Endothelial cell of umbilical vein (primary cell): ENCODE results near the gene DACT3. TPM values are rescaled to one million over a fixed set of nuclear protein-coding genes. Genes with fewer than 3 reads are reported as not detected.

Source experiments
- BruUV-seq: library from RNA; stranded (reverse); fragments of 400-500 nt; replicated peaks from 2 replicates; lab custom pipeline; 2021; lab: Mats Ljungman, UMichigan
- CTCF ChIA-PET: fragments of 300-600, 350-600 bp; sonication (Branson Sonifier 250); formaldehyde crosslinking; loops from one replicate; lab custom pipeline; 2021; ENCODE audit warnings: antibody characterized with exemption, inconsistent platforms; lab: Charles Lee
- POLR2A ChIA-PET: fragments of 300-600, 350-600 bp; sonication (Branson Sonifier 250); formaldehyde crosslinking; loops from one replicate; lab custom pipeline; 2021; ENCODE audit warnings: antibody characterized with exemption, inconsistent platforms; lab: Charles Lee
- DNase-seq: peaks from one replicate; pipeline ENCODE4 v3.0.0-alpha.2; 2011; ENCODE audit warnings: low read depth, low spot score
- FAIRE-seq: peaks from 2 replicates; lab custom pipeline; 2011; peaks lifted over from hg19 to GRCh38; lab: Jason Lieb, UNC
- H2AFZ ChIP-seq: 2 replicates; pipeline ENCODE4 v1.6.0; 2012; ENCODE audit warnings: low read depth, low read length, control low read depth, inconsistent platforms
- H3K27ac ChIP-seq: 2 replicates; pipeline ENCODE4 v1.5.1; 2011; ENCODE audit warnings: low read depth, mild to moderate bottlenecking, control low read depth, low read length, moderate library complexity; ENCODE audit not compliant: insufficient read depth
- H3K27me3 ChIP-seq, 2 experiments: 2 replicates each; pipeline versions ENCODE4 v1.6.0 to v1.6.1; 2011; ENCODE audit warnings: low read length in 2 of 2, mixed read lengths in 1 of 2; ENCODE audit not compliant: control insufficient read depth in 2 of 2, insufficient read depth in 2 of 2
- H3K36me3 ChIP-seq, 2 experiments: 2 replicates in 1 of 2; 3 replicates in 1 of 2; pipeline ENCODE4 v1.5.1; 2011; ENCODE audit warnings: low read length in 2 of 2, mild to moderate bottlenecking in 1 of 2, moderate library complexity in 1 of 2; ENCODE audit not compliant: control insufficient read depth in 2 of 2, insufficient read depth in 2 of 2; ENCODE audit errors: extremely low read depth in 1 of 2
- H3K4me1 ChIP-seq: 3 replicates; pipeline ENCODE4 v1.5.1; 2011; ENCODE audit warnings: mild to moderate bottlenecking, low read length; ENCODE audit not compliant: control insufficient read depth, insufficient read depth; ENCODE audit errors: extremely low read depth
- H3K4me2 ChIP-seq: 2 replicates; pipeline ENCODE4 v1.6.1; 2011; ENCODE audit warnings: low read length, control low read depth, mixed read lengths; ENCODE audit not compliant: insufficient read depth
- H3K4me3 ChIP-seq, 3 experiments: fragments of 200-600 bp in 1 of 3; sonication (generic), shearing (Covaris generic) in 1 of 3; replicated peaks in 1 of 3; 2 replicates each; pipeline ENCODE4 v1.5.1; 2011 to 2016; ENCODE audit warnings: control low read depth in 3 of 3, low read length in 3 of 3, mild to moderate bottlenecking in 2 of 3, inconsistent platforms in 1 of 3, low read depth in 1 of 3, moderate library complexity in 1 of 3; ENCODE audit not compliant: insufficient read depth in 1 of 3
- H3K79me2 ChIP-seq: 2 replicates; pipeline ENCODE4 v1.6.0; 2012; ENCODE audit warnings: low read length, inconsistent platforms; ENCODE audit not compliant: control insufficient read depth, insufficient read depth
- H3K9ac ChIP-seq: replicated peaks from 2 replicates; pipeline ENCODE3; 2011; ENCODE audit warnings: low read length, control low read depth; ENCODE audit not compliant: insufficient read depth; ENCODE audit errors: extremely low read depth
- H3K9me1 ChIP-seq: replicated peaks from 3 replicates; pipeline ENCODE4 v1.6.0; 2011; ENCODE audit warnings: mild to moderate bottlenecking, low read length; ENCODE audit not compliant: control insufficient read depth, insufficient read depth; ENCODE audit errors: extremely low read depth
- H3K9me3 ChIP-seq: replicated peaks from 2 replicates; pipeline ENCODE4 v1.5.1; 2012; ENCODE audit warnings: low read length, inconsistent platforms; ENCODE audit not compliant: control insufficient read depth, insufficient read depth
- H4K20me1 ChIP-seq: replicated peaks from 2 replicates; pipeline ENCODE3; 2011; ENCODE audit warnings: mild to moderate bottlenecking, low read length; ENCODE audit not compliant: control insufficient read depth, insufficient read depth; ENCODE audit errors: extremely low read depth
- CTCF ChIP-seq, 2 donors: IDR thresholded peaks; 1 replicate in 1 of 2; 2 replicates in 1 of 2; pipeline ENCODE4 v1.5.1; 2011; ENCODE audit warnings: low read length in 2 of 2, mild to moderate bottlenecking in 2 of 2, moderate library complexity in 2 of 2, control low read depth in 1 of 2, inconsistent platforms in 1 of 2, low read depth in 1 of 2; ENCODE audit not compliant: insufficient read depth in 1 of 2; ENCODE audit errors: extremely low read depth in 1 of 2
- EZH2 ChIP-seq: IDR thresholded peaks from 2 replicates; pipeline ENCODE4 v1.6.1; 2012; ENCODE audit warnings: borderline replicate concordance, low read depth, mild to moderate bottlenecking, moderate library complexity, low read length, inconsistent platforms; ENCODE audit not compliant: severe bottlenecking
- FOS ChIP-seq: IDR thresholded peaks from 2 replicates; pipeline ENCODE4 v1.6.1; 2011; ENCODE audit warnings: mild to moderate bottlenecking, low read length, moderate library complexity, borderline replicate concordance; ENCODE audit not compliant: insufficient read depth
- GATA2 ChIP-seq: IDR thresholded peaks from 2 replicates; pipeline ENCODE4 v1.7.0; 2011; ENCODE audit warnings: low read depth, mild to moderate bottlenecking, moderate library complexity, mixed read lengths, low read length; ENCODE audit not compliant: insufficient read length, insufficient read depth
- JUN ChIP-seq: IDR thresholded peaks from 2 replicates; pipeline ENCODE4 v1.6.1; 2011; ENCODE audit warnings: borderline replicate concordance, low read depth; ENCODE audit not compliant: insufficient read length, insufficient read depth
- MAX ChIP-seq: IDR thresholded peaks from 2 replicates; pipeline ENCODE4 v1.6.1; 2011; ENCODE audit not compliant: insufficient read depth, insufficient read length
- MYC ChIP-seq: IDR thresholded peaks from one replicate; pipeline ENCODE4 v1.6.1; 2011; ENCODE audit warnings: mild to moderate bottlenecking, low read depth, low read length
- POLR2A ChIP-seq: IDR thresholded peaks from 2 replicates; pipeline ENCODE4 v1.6.1; 2012; ENCODE audit warnings: low read depth, mild to moderate bottlenecking, control low read depth, low read length
- POLR2AphosphoS5 ChIP-seq: IDR thresholded peaks from 2 replicates; pipeline ENCODE4 v1.6.1; 2012; ENCODE audit warnings: low read depth, mild to moderate bottlenecking, control low read depth, low read length, moderate library complexity; ENCODE audit not compliant: insufficient read depth
- dilution Hi-C: fragments of 300-500 bp; cut with MboI; formaldehyde crosslinking; loops from one replicate; pipeline ENCODE4 v1.15.0; 2019; ENCODE audit warnings: low sequenced_read_pairs; ENCODE audit not compliant: extremely low pct_ligation_motif_present
- intact Hi-C: fragments of 100-400 bp; cut with micrococcal nuclease; formaldehyde crosslinking; loops from one replicate; pipeline ENCODE4 v1.10.0; 2022
- polyA plus RNA-seq, 4 experiments: library from polyadenylated mRNA; depleted of rRNA in 3 of 4; stranded (reverse) in 3 of 4; unstranded in 1 of 4; fragments of >200 nt; gene quantifications; 2 replicates each; pipeline versions ENCODE4 v1.2.1 to v1.2.3, GENCODE V29; 2011 to 2012; ENCODE audit warnings: missing spikeins in 1 of 4
- total RNA-seq: library from RNA; stranded (reverse); gene quantifications from 2 replicates; pipeline ENCODE4 v1.2.3, GENCODE V29; 2021

The DACT3 gene
- total and polyA plus RNA-seq, 2 donors (not counting 3 experiments of a cell fraction or from before 2014, with no cell fraction given) = 0.22 to 0.76 TPM

GRCh38 chr19:46665072-46665471 is 4.1 kb upstream of the DACT3 start:
- dilution Hi-C loops (no loop called here), intact Hi-C loops (no loop called here)
- CTCF ChIA-PET = interaction anchor here (7.9 kb wide), 1 partner anchor 49 kb away, joined by 422 read pairs; no protein-coding TSS in a partner anchor
- H3K27me3 ChIP-seq = peaks cover 4 to 6% of the 10 kb centered on the region in 2 experiments
- H3K9ac ChIP-seq = no peak overlapping the region
- no peaks in the 10 kb centered on the region for H3K79me2 ChIP-seq
- FAIRE-seq = no peak
- no peak overlapping the region for H3K27ac ChIP-seq
- no peaks in the 10 kb centered on the region for H4K20me1 ChIP-seq
- no peaks in the 10 kb centered on the region for H3K9me3 ChIP-seq
- no peaks in the 10 kb centered on the region for H3K9me1 ChIP-seq
- BruUV-seq = no TSS peak
- TF ChIP-seq EZH2 (no peak), JUN (no peak), POLR2AphosphoS5 (no peak), GATA2 (no peak), MYC (no peak)
- H3K4me3 ChIP-seq = no peak overlapping the region
- H3K4me2 ChIP-seq = no peak overlapping the region
- H3K36me3 ChIP-seq = no peaks in the 10 kb centered on the region
- peaks cover 14% of the 10 kb centered on the region for H3K4me1 ChIP-seq
- POLR2A ChIA-PET = no interaction called here
- no peak for DNase-seq
- no peak overlapping the region for H2AFZ ChIP-seq

- POLR2A ChIA-PET = interaction anchor here (0.7 to 1.9 kb wide), 6 partner anchors 25 to 126 kb away, joined by 3 to 8 read pairs (median 4); partner anchors contain the start of genes PTGIR and SLC1A5
- H3K36me3 ChIP-seq = no peaks in the 10 kb centered on the region
- H3K27ac ChIP-seq = peak overlapping the region; percentile 34
- peak overlapping the region; percentile 76 for H2AFZ ChIP-seq
- peak; percentile 94 for FAIRE-seq
- H3K4me2 ChIP-seq = peak overlapping the region; percentile 79
- peak overlapping the region; percentile 20 to 57 (median 29) for H3K4me3 ChIP-seq
- H3K9ac ChIP-seq = peak overlapping the region; percentile 51
- dilution Hi-C loops (no loop called here), intact Hi-C loops (loop anchor here (1.0 to 2.0 kb wide), 7 partner anchors 28 to 133 kb away; no protein-coding TSS in a partner anchor)
- no peak for TF ChIP-seq POLR2A
- TF ChIP-seq POLR2AphosphoS5 = no peak
- no peak for TF ChIP-seq MYC
- peak; percentile 56 for TF ChIP-seq FOS
- TF ChIP-seq JUN = peak; percentile 35
- TF ChIP-seq MAX = no peak
- TF ChIP-seq GATA2 = peak; percentile 27
- TF ChIP-seq CTCF (IDR thresholded peaks at IDR 0.05; ENCODE audit: extremely low read depth in 1 of 2, insufficient read depth in 1 of 2, low read depth in 1 of 2, low read length in 2 of 2) = peak; percentile 92
- no peak for TF ChIP-seq EZH2
- peaks cover 14% of the 10 kb centered on the region for H3K4me1 ChIP-seq
- no peaks in the 10 kb centered on the region for H3K9me1 ChIP-seq
- no peaks in the 10 kb centered on the region for H4K20me1 ChIP-seq
- no peaks in the 10 kb centered on the region for H3K9me3 ChIP-seq
- no TSS peak for BruUV-seq
- CTCF ChIA-PET = interaction anchor here (0.6 to 7.9 kb wide), 39 partner anchors 8 to 261 kb away, joined by 3 to 422 read pairs (median 5); partner anchors contain the start of genes CALM3, GNG8 and PTGIR
- H3K27me3 ChIP-seq = peaks cover 13 to 22% of the 10 kb centered on the region in 2 experiments
- no peaks in the 10 kb centered on the region for H3K79me2 ChIP-seq
- peak; percentile 88 for DNase-seq
These were observed 982 bp upstream of the DACT3 start for GRCh38 chr19:46661735-46662592.
